IPS DF 19.7 (cell line): ENCODE measurements around the gene CXCL1.
"Not testable (repeated sequence)": the region's sequence is repeated elsewhere in the genome, so short reads cannot be mapped to it uniquely, and the experiment has no call there.

ENCODE experiments used
- DNase-seq: peaks from one replicate; pipeline ENCODE4 v3.0.0-alpha.2; 2013; ENCODE audit warnings: low read depth, low spot score

CXCL1 gene

GRCh38 chr4:73875401-73875800 is 6.2 kb downstream of the CXCL1 start:
- no peak for DNase-seq

GRCh38 chr4:73883306-73883705 is 14.1 kb downstream of the CXCL1 start:
- no peak for DNase-seq

- DNase-seq = no peak
Observed at GRCh38 chr4:73885574-73886267, 16.5 kb downstream of the CXCL1 start.

- DNase-seq = no peak
Observed at GRCh38 chr4:73891326-73891725, 22.1 kb downstream of the CXCL1 start.

GRCh38 chr4:73891739-73892405 is 22.7 kb downstream of the CXCL1 start:
- DNase-seq = no peak

GRCh38 chr4:73892966-73893365 is 23.8 kb downstream of the CXCL1 start:
- no peak for DNase-seq

- no peak for DNase-seq
Observed at GRCh38 chr4:73894001-73894400, 24.8 kb downstream of the CXCL1 start.

GRCh38 chr4:73895201-73896175 is 26.3 kb downstream of the CXCL1 start:
- DNase-seq = no peak

GRCh38 chr4:73896416-73896815 is 27.2 kb downstream of the CXCL1 start:
- no peak for DNase-seq

- DNase-seq = no peak
Observed at GRCh38 chr4:73897380-73898136, 28.4 kb downstream of the CXCL1 start.

- DNase-seq = not testable (repeated sequence)
Observed at GRCh38 chr4:73899338-73899737, 30.1 kb downstream of the CXCL1 start.

GRCh38 chr4:73901031-73901430 is 31.8 kb downstream of the CXCL1 start:
- no peak for DNase-seq

GRCh38 chr4:73902038-73902637 is 32.9 kb downstream of the CXCL1 start:
- DNase-seq = no peak

GRCh38 chr4:73902817-73903547 is 33.8 kb downstream of the CXCL1 start:
- no peak for DNase-seq

GRCh38 chr4:73904491-73904890 is 35.3 kb downstream of the CXCL1 start:
- no peak for DNase-seq

- DNase-seq = no peak
Observed at GRCh38 chr4:73908965-73909364, 39.8 kb downstream of the CXCL1 start.

GRCh38 chr4:73911746-73912145 is 42.6 kb downstream of the CXCL1 start:
- DNase-seq = no peak

GRCh38 chr4:73912191-73912590 is 43.0 kb downstream of the CXCL1 start:
- no peak for DNase-seq

- no peak for DNase-seq
Observed at GRCh38 chr4:73914071-73914470, 44.9 kb downstream of the CXCL1 start.

GRCh38 chr4:73916172-73916925 is 47.2 kb downstream of the CXCL1 start:
- DNase-seq = no peak
